IMR-90 (cell line): ENCODE results near the gene ZSCAN31. TPM values are rescaled to one million over a fixed set of nuclear protein-coding genes. Genes with fewer than 3 reads are reported as not detected.

Experiments used
- ATAC-seq: fragments of 200-7000 bp; cut with Tn5 transposase; 2 replicates; pipeline ENCODE4 v1.9.1; 2020; ENCODE audit warnings: low read depth, mild to moderate bottlenecking, moderate library complexity
- BruUV-seq: library from RNA; stranded (reverse); fragments of 400-500 nt; replicated peaks from 2 replicates; lab custom pipeline; 2021; lab: Mats Ljungman, UMichigan
- CTCF ChIA-PET: fragments of 300-600 bp; formaldehyde crosslinking; extraction: SDS; loops from one replicate; lab custom pipeline; 2021; ENCODE audit warnings: antibody characterized with exemption; lab: Yijun Ruan, JAX
- POLR2A ChIA-PET: fragments of 300-600 bp; sonication (Branson Sonifier 250); formaldehyde crosslinking; loops from one replicate; lab custom pipeline; 2022; ENCODE audit warnings: antibody characterized with exemption; ENCODE audit not compliant: unreplicated experiment; lab: Charles Lee
- DNase-seq: peaks from one replicate; pipeline ENCODE4 v3.0.0; 2013
- H2AFZ ChIP-seq: replicated peaks from 2 replicates; pipeline ENCODE3; 2013; ENCODE audit warnings: low read length, mild to moderate bottlenecking; ENCODE audit not compliant: poor library complexity
- H2AK5ac ChIP-seq: 2 replicates; pipeline ENCODE4 v1.6.1; 2013; ENCODE audit warnings: low read depth, low read length, inconsistent platforms
- H2AK9ac ChIP-seq: replicated peaks from 2 replicates; pipeline ENCODE3; 2013; ENCODE audit warnings: mild to moderate bottlenecking, low read depth, low read length, moderate library complexity; ENCODE audit not compliant: poor library complexity
- H2BK120ac ChIP-seq: 2 replicates; pipeline ENCODE4 v1.6.1; 2013; ENCODE audit warnings: low read depth, low read length, inconsistent platforms
- H2BK15ac ChIP-seq: 3 replicates; pipeline ENCODE4 v1.6.1; 2013; ENCODE audit warnings: low read depth, low read length, inconsistent platforms
- H2BK20ac ChIP-seq: 2 replicates; pipeline ENCODE4 v1.6.1; 2013; ENCODE audit warnings: low read depth, mild to moderate bottlenecking, inconsistent platforms, low read length, moderate library complexity
- H2BK5ac ChIP-seq: 2 replicates; pipeline ENCODE4 v1.6.1; 2013; ENCODE audit warnings: mild to moderate bottlenecking, low read depth, low read length, inconsistent platforms; ENCODE audit not compliant: poor library complexity, severe bottlenecking
- H3K14ac ChIP-seq: replicated peaks from 2 replicates; pipeline ENCODE4 v1.6.1; 2013; ENCODE audit warnings: low read depth, low read length, inconsistent platforms
- H3K18ac ChIP-seq: 2 replicates; pipeline ENCODE4 v1.6.1; 2013; ENCODE audit warnings: low read depth, low read length, control low read depth
- H3K23ac ChIP-seq: 2 replicates; pipeline ENCODE4 v1.6.1; 2013; ENCODE audit warnings: low read depth, low read length, inconsistent platforms
- H3K27ac ChIP-seq: 2 replicates; pipeline ENCODE4 v1.5.1; 2013; ENCODE audit warnings: mild to moderate bottlenecking, control low read depth, low read length; ENCODE audit not compliant: insufficient read depth
- H3K27me3 ChIP-seq: 2 replicates; pipeline ENCODE4 v1.6.1; 2013; ENCODE audit warnings: low read length; ENCODE audit not compliant: control insufficient read depth, insufficient read depth
- H3K36me3 ChIP-seq: 2 replicates; pipeline ENCODE4 v1.6.1; 2013; ENCODE audit warnings: low read length, mixed read lengths; ENCODE audit not compliant: control insufficient read depth, insufficient read depth
- H3K4ac ChIP-seq: 2 replicates; pipeline ENCODE4 v1.6.1; 2013; ENCODE audit warnings: low read depth, low read length, inconsistent platforms
- H3K4me1 ChIP-seq: 2 replicates; pipeline ENCODE4 v1.6.1; 2013; ENCODE audit warnings: low read length, mixed read lengths; ENCODE audit not compliant: control insufficient read depth, insufficient read depth
- H3K4me2 ChIP-seq: 2 replicates; pipeline ENCODE4 v1.6.1; 2013; ENCODE audit warnings: low read depth, mild to moderate bottlenecking, control low read depth, low read length, moderate library complexity
- H3K4me3 ChIP-seq: 2 replicates; pipeline ENCODE4 v1.5.1; 2013; ENCODE audit warnings: low read depth, mild to moderate bottlenecking, control low read depth, low read length, moderate library complexity; ENCODE audit not compliant: insufficient read depth
- H3K56ac ChIP-seq: 2 replicates; pipeline ENCODE4 v1.6.1; 2013; ENCODE audit warnings: low read length, inconsistent platforms; ENCODE audit not compliant: insufficient read depth; ENCODE audit errors: extremely low read depth
- H3K79me1 ChIP-seq, 2 experiments: 2 replicates each; pipeline ENCODE4 v1.6.1; 2013; ENCODE audit warnings: low read length in 2 of 2, inconsistent platforms in 1 of 2, low read depth in 1 of 2
- H3K9ac ChIP-seq: 2 replicates; pipeline ENCODE4 v1.6.1; 2013; ENCODE audit warnings: low read depth, low read length, control low read depth
- H3K9me1 ChIP-seq: 2 replicates; pipeline ENCODE4 v1.6.1; 2013; ENCODE audit warnings: low read length, inconsistent platforms; ENCODE audit not compliant: insufficient read depth
- H3K9me3 ChIP-seq: 2 replicates; pipeline ENCODE4 v1.6.1; 2013; ENCODE audit warnings: low read length; ENCODE audit not compliant: control insufficient read depth, insufficient read depth
- H4K20me1 ChIP-seq: 2 replicates; pipeline ENCODE4 v1.6.1; 2013; ENCODE audit warnings: low read length, inconsistent platforms; ENCODE audit not compliant: insufficient read depth
- H4K5ac ChIP-seq: 2 replicates; pipeline ENCODE4 v1.6.1; 2013; ENCODE audit warnings: mild to moderate bottlenecking, low read depth, low read length, control low read depth
- H4K8ac ChIP-seq, 2 experiments: 2 replicates each; pipeline ENCODE4 v1.6.1; 2013; ENCODE audit warnings: low read depth in 2 of 2, low read length in 2 of 2, control low read depth in 1 of 2, inconsistent platforms in 1 of 2
- H4K91ac ChIP-seq: 2 replicates; pipeline ENCODE4 v1.6.1; 2013; ENCODE audit warnings: low read depth, low read length, inconsistent platforms; ENCODE audit not compliant: insufficient read depth
- CEBPB ChIP-seq: IDR thresholded peaks from 2 replicates; pipeline ENCODE4 v1.6.1; 2012; ENCODE audit warnings: low read depth, low read length, improper control_type of control experiment
- CHD1 ChIP-seq: IDR thresholded peaks from 2 replicates; pipeline ENCODE4 v1.6.1; 2012; ENCODE audit warnings: low read depth, low read length, improper control_type of control experiment
- FOS ChIP-seq: fragments of 150-350 bp; IDR thresholded peaks from 2 replicates; pipeline ENCODE4 v1.6.1; 2016; ENCODE audit warnings: low read depth, low read length
- MAFK ChIP-seq: IDR thresholded peaks from 2 replicates; pipeline ENCODE4 v1.6.1; 2012; ENCODE audit warnings: low read depth, low read length, improper control_type of control experiment
- MXI1 ChIP-seq: IDR thresholded peaks from 2 replicates; pipeline ENCODE4 v1.6.1; 2012; ENCODE audit warnings: low read depth, mild to moderate bottlenecking, low read length, moderate library complexity, borderline replicate concordance
- NFE2L2 ChIP-seq: fragments of 150-350 bp; IDR thresholded peaks from 2 replicates; pipeline ENCODE4 v1.6.1; 2016; ENCODE audit warnings: low read depth, mild to moderate bottlenecking, low read length
- POLR2A ChIP-seq: IDR thresholded peaks from 2 replicates; pipeline ENCODE4 v1.6.1; 2012; ENCODE audit warnings: mild to moderate bottlenecking, low read depth, low read length
- RAD21 ChIP-seq: IDR thresholded peaks from 2 replicates; pipeline ENCODE4 v1.6.1; 2012; ENCODE audit warnings: low read length, improper control_type of control experiment
- RCOR1 ChIP-seq: IDR thresholded peaks from 2 replicates; pipeline ENCODE4 v1.6.1; 2012; ENCODE audit warnings: mild to moderate bottlenecking, low read length, improper control_type of control experiment; ENCODE audit not compliant: insufficient replicate concordance
- SMC3 ChIP-seq: fragments of 150-350 bp; IDR thresholded peaks from 2 replicates; pipeline ENCODE4 v1.6.1; 2016; ENCODE audit warnings: low read depth, mild to moderate bottlenecking, antibody characterized with exemption, low read length, moderate library complexity
- WGBS, 2 experiments: methylation state at CpG; one replicate each; pipeline versions ENCODE4 v1.1.5 to v1.1.7; 2013; ENCODE audit warnings: missing lambda C conversion rate in 2 of 2; ENCODE audit not compliant: insufficient read length in 1 of 2; ENCODE audit errors: extremely low coverage in 2 of 2; 5-methylcytosine and 5-hydroxymethylcytosine counted together
- dilution Hi-C: fragments of 300-500 bp; cut with HindIII; formaldehyde crosslinking; loops from one replicate; pipeline ENCODE4 v1.14.3; 2018; ENCODE audit warnings: low sequenced_read_pairs; ENCODE audit not compliant: unreplicated experiment
- in situ Hi-C: fragments of 300-500 bp; cut with MboI; formaldehyde crosslinking; loops from 3 replicates; pipeline ENCODE4 v1.14.3; 2019; ENCODE audit warnings: low sequenced_read_pairs, inconsistent platforms, mixed read lengths
- intact Hi-C: fragments of 100-400 bp; cut with micrococcal nuclease; formaldehyde crosslinking; loops from 2 replicates; pipeline ENCODE4 v1.10.0; 2022
- polyA plus RNA-seq, 3 experiments: library from polyadenylated mRNA; depleted of rRNA; stranded (reverse); fragments of >200 nt; gene quantifications; 2 replicates each; pipeline ENCODE4 v1.2.3, GENCODE V29; 2012; ENCODE audit warnings: low replicate concordance in 1 of 3
- total RNA-seq: library from RNA; depleted of rRNA; stranded (reverse); fragments of >200 nt; gene quantifications from 2 replicates; pipeline ENCODE4 v1.2.3, GENCODE V29; 2012
- TF ChIP-seq, protein P1 (sequence below): fragments of 150-350 bp; IDR thresholded peaks from 2 replicates; pipeline ENCODE4 v1.6.1; 2016; ENCODE audit warnings: low read depth, mild to moderate bottlenecking, low read length, moderate library complexity, borderline replicate concordance
- TF ChIP-seq, protein P2 (sequence below): fragments of 150-350 bp; IDR thresholded peaks from 2 replicates; pipeline ENCODE4 v1.6.1; 2017; ENCODE audit warnings: mild to moderate bottlenecking, antibody characterized with exemption, low read length, low read depth

Gene ZSCAN31
- total and polyA plus RNA-seq, 2 of the 4 experiments (the other 2 are of a cell fraction) = 1.4 to 4.7 TPM

DNA sequence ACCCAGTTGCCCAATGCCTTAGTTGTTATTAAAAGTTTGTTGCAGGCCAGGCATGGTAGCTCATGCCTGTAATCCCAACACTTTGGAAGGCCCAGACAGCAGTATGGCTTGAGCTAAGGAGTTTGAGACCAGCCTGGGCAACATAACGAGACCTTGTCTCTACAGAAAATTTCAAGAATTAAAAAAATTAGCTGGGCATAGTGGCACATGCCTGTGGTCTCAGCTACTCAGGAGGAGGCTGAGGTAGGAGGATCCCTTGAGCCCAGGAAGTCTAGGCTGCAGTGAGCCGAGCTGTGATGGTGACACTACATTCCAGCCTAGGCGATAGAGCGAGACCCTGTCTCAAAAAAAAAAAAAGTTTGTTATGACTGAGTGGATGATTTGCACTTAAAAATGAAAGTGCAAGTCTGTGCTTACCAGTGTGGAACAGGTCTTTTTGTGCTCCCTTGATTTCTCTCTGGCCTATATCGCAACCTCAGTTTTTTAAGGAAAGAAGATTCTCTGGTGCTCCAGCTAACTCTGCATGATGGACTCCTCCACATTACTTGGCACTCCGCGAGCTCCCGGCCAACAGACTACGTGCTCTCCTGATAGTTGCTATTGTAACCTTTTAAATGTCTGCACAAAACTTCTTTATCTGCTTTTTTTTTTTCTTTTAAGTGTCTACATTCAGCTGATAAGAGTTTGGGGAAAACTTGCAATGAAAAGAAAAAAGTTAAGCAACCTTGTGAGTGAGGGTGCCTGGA is 35.9 kb upstream of the ZSCAN31 start:
- WGBS, 2 experiments = 84% methylated on average over 6 of the region's 9 CpGs; no CpG with 5 or more reads in 1 of the 2 experiments
- no peak overlapping the region for H3K4me2 ChIP-seq
- in situ Hi-C loops = no loop called here
- no peak overlapping the region for H3K56ac ChIP-seq
- H4K5ac ChIP-seq = no peak overlapping the region
- H3K14ac ChIP-seq = no peak overlapping the region
- H3K4ac ChIP-seq = no peak overlapping the region
- no peaks in the 10 kb centered on the region for H3K27me3 ChIP-seq
- H3K36me3 ChIP-seq = 0 out of 2 replicates have a peak, but pooled peaks cover 2% of the 10 kb centered on the region
- no peak for DNase-seq
- no peak overlapping the region for H2AFZ ChIP-seq
- no peak overlapping the region for H2BK15ac ChIP-seq
- intact Hi-C loops = no loop called here
- H2BK5ac ChIP-seq = no peak overlapping the region
- no peak overlapping the region for H2BK20ac ChIP-seq
- dilution Hi-C loops = no loop called here
- no peaks in the 10 kb centered on the region; a peak in 1 of 4 replicates for H3K79me1 ChIP-seq
- H2BK120ac ChIP-seq = no peak overlapping the region
- H3K23ac ChIP-seq = no peak overlapping the region
- no peak overlapping the region for H2AK5ac ChIP-seq
- no peak overlapping the region for H3K27ac ChIP-seq
- no peaks in the 10 kb centered on the region for H3K9me3 ChIP-seq
- H3K4me1 ChIP-seq = no peaks in the 10 kb centered on the region
- H4K8ac ChIP-seq = no peak overlapping the region
- H3K18ac ChIP-seq = no peak overlapping the region
- H4K20me1 ChIP-seq = no peaks in the 10 kb centered on the region
- H2AK9ac ChIP-seq = no peak overlapping the region
- H3K9ac ChIP-seq = no peak overlapping the region
- no peak for ATAC-seq
- H3K9me1 ChIP-seq = no peaks in the 10 kb centered on the region
- BruUV-seq = no TSS peak
- TF ChIP-seq MXI1 (no peak), SMC3 (no peak), POLR2A (no peak), RAD21 (no peak), NFE2L2 (no peak), RCOR1 (no peak), CEBPB (no peak), FOS (no peak), MAFK (no peak), CHD1 (no peak)
- TF ChIP-seq, protein P1, sequence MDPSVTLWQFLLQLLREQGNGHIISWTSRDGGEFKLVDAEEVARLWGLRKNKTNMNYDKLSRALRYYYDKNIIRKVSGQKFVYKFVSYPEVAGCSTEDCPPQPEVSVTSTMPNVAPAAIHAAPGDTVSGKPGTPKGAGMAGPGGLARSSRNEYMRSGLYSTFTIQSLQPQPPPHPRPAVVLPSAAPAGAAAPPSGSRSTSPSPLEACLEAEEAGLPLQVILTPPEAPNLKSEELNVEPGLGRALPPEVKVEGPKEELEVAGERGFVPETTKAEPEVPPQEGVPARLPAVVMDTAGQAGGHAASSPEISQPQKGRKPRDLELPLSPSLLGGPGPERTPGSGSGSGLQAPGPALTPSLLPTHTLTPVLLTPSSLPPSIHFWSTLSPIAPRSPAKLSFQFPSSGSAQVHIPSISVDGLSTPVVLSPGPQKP = no peak
- TF ChIP-seq, protein P2, sequence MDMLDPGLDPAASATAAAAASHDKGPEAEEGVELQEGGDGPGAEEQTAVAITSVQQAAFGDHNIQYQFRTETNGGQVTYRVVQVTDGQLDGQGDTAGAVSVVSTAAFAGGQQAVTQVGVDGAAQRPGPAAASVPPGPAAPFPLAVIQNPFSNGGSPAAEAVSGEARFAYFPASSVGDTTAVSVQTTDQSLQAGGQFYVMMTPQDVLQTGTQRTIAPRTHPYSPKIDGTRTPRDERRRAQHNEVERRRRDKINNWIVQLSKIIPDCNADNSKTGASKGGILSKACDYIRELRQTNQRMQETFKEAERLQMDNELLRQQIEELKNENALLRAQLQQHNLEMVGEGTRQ = no peak
- CTCF ChIA-PET = interaction anchor here (0.6 to 1.1 kb wide), 5 partner anchors 10 to 244 kb away, joined by 4 to 6 read pairs (median 4); no protein-coding TSS in a partner anchor
- H4K91ac ChIP-seq = no peak overlapping the region
- H3K4me3 ChIP-seq = no peak overlapping the region
- POLR2A ChIA-PET = interaction anchor here (0.7 kb wide), 1 partner anchor 232 kb away, joined by 3 read pairs; no protein-coding TSS in a partner anchor
